OCI-LY1 (cell line): ENCODE results near the gene SLC25A28.

Experiments used
- H2AFZ ChIP-seq: fragments of 200-600 bp; sonication (generic), shearing (Covaris generic); 2 replicates; pipeline ENCODE4 v1.6.0; 2014; ENCODE audit warnings: antibody characterized with exemption, mild to moderate bottlenecking, low read length
- H3F3A ChIP-seq: fragments of 200-600 bp; sonication (generic), shearing (Covaris generic); 2 replicates; pipeline ENCODE4 v1.6.0; 2014; ENCODE audit warnings: mild to moderate bottlenecking, antibody characterized with exemption, low read length, moderate library complexity; ENCODE audit not compliant: insufficient read depth
- H3K27ac ChIP-seq: fragments of 200-600 bp; sonication (generic); 2 replicates; pipeline ENCODE4 v1.5.1; 2014; ENCODE audit warnings: low read length, mixed run types, mild to moderate bottlenecking, low read depth; ENCODE audit not compliant: poor library complexity, severe bottlenecking
- H3K27me3 ChIP-seq: fragments of 200-600 bp; sonication (generic); 2 replicates; pipeline ENCODE4 v1.6.0; 2014; ENCODE audit warnings: antibody characterized with exemption, mild to moderate bottlenecking, low read length, moderate library complexity; ENCODE audit not compliant: insufficient read depth
- H3K36me3 ChIP-seq: fragments of 200-600 bp; sonication (generic); 2 replicates; pipeline ENCODE4 v1.6.1; 2014; ENCODE audit warnings: mild to moderate bottlenecking, antibody characterized with exemption, low read length, moderate library complexity, mixed read lengths; ENCODE audit not compliant: insufficient read depth
- H3K4me1 ChIP-seq: fragments of 200-600 bp; sonication (generic); 2 replicates; pipeline ENCODE4 v1.5.1; 2014; ENCODE audit warnings: mild to moderate bottlenecking, low read length, moderate library complexity; ENCODE audit not compliant: insufficient read depth, severe bottlenecking
- H3K4me2 ChIP-seq: fragments of 200-600 bp; sonication (generic), shearing (Covaris generic); 2 replicates; pipeline ENCODE4 v1.6.1; 2014; ENCODE audit warnings: low read length
- H3K4me3 ChIP-seq: fragments of 200-600 bp; sonication (generic); 2 replicates; pipeline ENCODE4 v1.5.1; 2014; ENCODE audit warnings: low read length, low read depth, mild to moderate bottlenecking, mixed read lengths; ENCODE audit not compliant: poor library complexity, severe bottlenecking
- H3K79me2 ChIP-seq: fragments of 200-600 bp; shearing (Covaris generic); 2 replicates; pipeline ENCODE4 v1.6.1; 2016; ENCODE audit warnings: mixed run types, low read length, mixed read lengths; ENCODE audit not compliant: insufficient read depth
- H3K9ac ChIP-seq: fragments of 200-600 bp; sonication (generic), shearing (Covaris generic); 2 replicates; pipeline ENCODE4 v1.6.1; 2014; ENCODE audit warnings: mild to moderate bottlenecking, low read length, mixed read lengths
- H3K9me2 ChIP-seq: fragments of 200-600 bp; sonication (generic), shearing (Covaris generic); 2 replicates; pipeline ENCODE4 v1.6.1; 2014; ENCODE audit warnings: low read depth, mild to moderate bottlenecking, low read length, mixed read lengths
- H3K9me3 ChIP-seq: fragments of 200-600 bp; shearing (Covaris generic); 2 replicates; pipeline ENCODE4 v1.6.1; 2014; ENCODE audit warnings: low read length, mixed read lengths
- H4K20me1 ChIP-seq: fragments of 200-600 bp; sonication (generic), shearing (Covaris generic); 2 replicates; pipeline ENCODE4 v1.6.0; 2016; ENCODE audit warnings: mild to moderate bottlenecking, low read length; ENCODE audit not compliant: insufficient read depth
- EZH2 ChIP-seq: fragments of 200-600 bp; sonication (generic), shearing (Covaris generic); IDR thresholded peaks from 2 replicates; pipeline ENCODE4 v1.8.0; 2017; ENCODE audit warnings: borderline replicate concordance, mixed run types, mild to moderate bottlenecking, antibody characterized with exemption, low read length, moderate library complexity, mixed read lengths
- TF ChIP-seq, protein P1 (sequence below): fragments of 200-600 bp; sonication (generic), shearing (Covaris generic); IDR thresholded peaks from 2 replicates; pipeline ENCODE4 v1.5.1; 2017; ENCODE audit warnings: mild to moderate bottlenecking, antibody characterized with exemption, low read length, moderate library complexity, mixed read lengths

Gene SLC25A28

GRCh38 chr10:99619851-99620710 lies at the start of gene SLC25A28:
TSS of gene SLC25A28 (minus strand) at chr10:99620439. CDS start at chr10:99620335, 104 bp downstream.
- Histone ChIP-seq H3K9me2 (no peaks in the 10 kb centered on the region), H3K9me3 (no peaks in the 10 kb centered on the region), H4K20me1 (no peaks in the 10 kb centered on the region), H3K4me1 (peaks cover 29% of the 10 kb centered on the region), H2AFZ (no peak within 1 kb of the TSS), H3K4me3 (peak within 1 kb of the TSS; percentile 96), H3K4me2 (peak within 1 kb of the TSS; percentile 81), H3K36me3 (no peaks in the 10 kb centered on the region), H3F3A (no peaks in the 10 kb centered on the region), H3K27me3 (no peaks in the 10 kb centered on the region), H3K79me2 (peaks cover 13% of the 10 kb centered on the region), H3K9ac (peak within 1 kb of the TSS; percentile 95), H3K27ac (peak within 1 kb of the TSS; percentile 58)
- TF ChIP-seq, protein P1, sequence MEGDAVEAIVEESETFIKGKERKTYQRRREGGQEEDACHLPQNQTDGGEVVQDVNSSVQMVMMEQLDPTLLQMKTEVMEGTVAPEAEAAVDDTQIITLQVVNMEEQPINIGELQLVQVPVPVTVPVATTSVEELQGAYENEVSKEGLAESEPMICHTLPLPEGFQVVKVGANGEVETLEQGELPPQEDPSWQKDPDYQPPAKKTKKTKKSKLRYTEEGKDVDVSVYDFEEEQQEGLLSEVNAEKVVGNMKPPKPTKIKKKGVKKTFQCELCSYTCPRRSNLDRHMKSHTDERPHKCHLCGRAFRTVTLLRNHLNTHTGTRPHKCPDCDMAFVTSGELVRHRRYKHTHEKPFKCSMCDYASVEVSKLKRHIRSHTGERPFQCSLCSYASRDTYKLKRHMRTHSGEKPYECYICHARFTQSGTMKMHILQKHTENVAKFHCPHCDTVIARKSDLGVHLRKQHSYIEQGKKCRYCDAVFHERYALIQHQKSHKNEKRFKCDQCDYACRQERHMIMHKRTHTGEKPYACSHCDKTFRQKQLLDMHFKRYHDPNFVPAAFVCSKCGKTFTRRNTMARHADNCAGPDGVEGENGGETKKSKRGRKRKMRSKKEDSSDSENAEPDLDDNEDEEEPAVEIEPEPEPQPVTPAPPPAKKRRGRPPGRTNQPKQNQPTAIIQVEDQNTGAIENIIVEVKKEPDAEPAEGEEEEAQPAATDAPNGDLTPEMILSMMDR = no peak
- TF ChIP-seq EZH2 = no peak

- no peak overlapping the region for H3K4me3 ChIP-seq
- no peaks in the 10 kb centered on the region for H3K4me1 ChIP-seq
- TF ChIP-seq, protein P1 = no peak
- TF ChIP-seq EZH2 = no peak
- H3K9me3 ChIP-seq = no peaks in the 10 kb centered on the region
- H3K79me2 ChIP-seq = no peaks in the 10 kb centered on the region
- no peak overlapping the region for H2AFZ ChIP-seq
- no peak overlapping the region for H3K27ac ChIP-seq
- no peaks in the 10 kb centered on the region for H3K36me3 ChIP-seq
- no peak overlapping the region for H3K4me2 ChIP-seq
- H4K20me1 ChIP-seq = no peaks in the 10 kb centered on the region
- no peak overlapping the region for H3K9ac ChIP-seq
- H3K9me2 ChIP-seq = no peaks in the 10 kb centered on the region
- H3K27me3 ChIP-seq = no peaks in the 10 kb centered on the region
- no peaks in the 10 kb centered on the region for H3F3A ChIP-seq
Measured at GRCh38 chr10:99667108-99667751, 47.0 kb upstream of the SLC25A28 start.

- Histone ChIP-seq H3K9ac (no peak overlapping the region), H3K36me3 (no peaks in the 10 kb centered on the region), H3K27ac (no peak overlapping the region), H3K4me3 (no peak overlapping the region), H3K27me3 (no peaks in the 10 kb centered on the region), H3K4me2 (no peak overlapping the region), H4K20me1 (no peaks in the 10 kb centered on the region), H3K79me2 (no peaks in the 10 kb centered on the region), H3K4me1 (no peaks in the 10 kb centered on the region), H3F3A (no peaks in the 10 kb centered on the region), H2AFZ (no peak overlapping the region), H3K9me3 (no peaks in the 10 kb centered on the region), H3K9me2 (no peaks in the 10 kb centered on the region)
- no peak for TF ChIP-seq EZH2
- TF ChIP-seq, protein P1 = no peak
Measured at GRCh38 chr10:99665304-99665703, 45.1 kb upstream of the SLC25A28 start.
